ENCODE results near the gene SEMA3G. TPM values are rescaled to one million over a fixed set of nuclear protein-coding genes. Genes with fewer than 3 reads are reported as not detected.
A peak's percentile ranks its signal among the peaks of the same experiment; 100 is the strongest.

SEMA3G gene
- total RNA-seq, 1 donor from 2014 or later: 10.4 TPM

DNA sequence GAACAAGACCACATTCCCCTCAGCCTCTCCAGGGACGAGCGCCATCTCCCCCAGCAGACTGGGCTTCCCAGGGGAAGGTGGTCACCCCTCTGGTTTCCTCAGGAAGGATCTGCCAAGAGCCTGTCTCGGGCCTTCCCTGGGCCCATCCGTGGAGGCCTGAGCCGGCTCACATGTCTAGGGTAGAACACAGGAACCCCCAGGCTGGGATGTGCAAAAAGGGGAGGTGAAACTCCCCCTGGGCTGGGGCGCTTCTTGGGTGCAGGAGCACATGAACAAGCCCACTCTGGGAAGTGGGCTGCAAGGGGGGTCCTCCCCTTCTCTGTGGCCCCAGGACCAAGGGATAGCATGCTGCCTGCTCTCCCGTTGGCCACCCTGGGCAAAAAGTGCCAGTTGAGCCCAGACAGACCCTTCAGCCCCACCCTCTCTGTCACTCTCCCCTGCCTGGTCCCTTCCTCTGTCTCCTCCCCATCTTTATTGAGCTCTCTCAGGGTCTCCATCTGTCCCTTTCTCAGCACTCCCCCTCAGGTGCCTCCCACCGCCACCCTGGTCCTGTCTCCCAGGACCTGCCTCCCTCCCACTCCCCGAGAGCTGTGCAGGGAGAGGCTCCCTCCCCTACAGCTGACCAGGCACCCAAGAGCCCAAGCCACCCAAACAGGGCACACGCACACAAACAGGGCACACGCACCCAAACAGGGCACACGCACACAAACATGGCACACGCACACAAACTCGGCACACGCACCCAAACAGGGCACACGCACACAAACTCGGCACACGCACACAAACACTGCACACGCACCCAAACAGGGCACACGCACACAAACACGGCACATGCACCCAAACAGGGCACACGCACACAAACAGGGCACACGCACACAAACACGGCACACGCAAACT is 864 bp downstream of the SEMA3G start:
- intact Hi-C loops (cut with DNase I): no loop called here
- DNase-seq: no peak
- ATAC-seq (ENCODE audit: poor library complexity): no peak

DNA sequence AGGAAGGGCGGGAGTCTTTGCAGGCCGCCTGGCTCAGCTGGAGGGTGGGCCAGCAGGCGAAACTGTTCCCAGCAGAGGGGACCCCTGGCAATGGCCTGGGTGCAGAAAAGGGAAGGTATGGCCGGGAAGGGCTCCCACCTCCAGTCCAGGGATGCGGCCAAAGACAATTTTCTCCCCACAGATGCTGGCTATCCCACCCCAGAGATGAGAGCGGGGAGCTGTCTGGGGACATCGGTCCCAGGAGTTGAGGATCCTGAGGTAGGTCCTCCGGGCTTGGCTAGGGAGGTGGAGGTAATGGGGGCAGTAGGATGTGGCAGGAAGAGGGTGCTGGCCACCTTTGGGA is 1.7 kb downstream of the SEMA3G start:
- intact Hi-C loops (cut with DNase I): no loop called here
- no peak for DNase-seq
- ATAC-seq (ENCODE audit: poor library complexity): no peak

DNA sequence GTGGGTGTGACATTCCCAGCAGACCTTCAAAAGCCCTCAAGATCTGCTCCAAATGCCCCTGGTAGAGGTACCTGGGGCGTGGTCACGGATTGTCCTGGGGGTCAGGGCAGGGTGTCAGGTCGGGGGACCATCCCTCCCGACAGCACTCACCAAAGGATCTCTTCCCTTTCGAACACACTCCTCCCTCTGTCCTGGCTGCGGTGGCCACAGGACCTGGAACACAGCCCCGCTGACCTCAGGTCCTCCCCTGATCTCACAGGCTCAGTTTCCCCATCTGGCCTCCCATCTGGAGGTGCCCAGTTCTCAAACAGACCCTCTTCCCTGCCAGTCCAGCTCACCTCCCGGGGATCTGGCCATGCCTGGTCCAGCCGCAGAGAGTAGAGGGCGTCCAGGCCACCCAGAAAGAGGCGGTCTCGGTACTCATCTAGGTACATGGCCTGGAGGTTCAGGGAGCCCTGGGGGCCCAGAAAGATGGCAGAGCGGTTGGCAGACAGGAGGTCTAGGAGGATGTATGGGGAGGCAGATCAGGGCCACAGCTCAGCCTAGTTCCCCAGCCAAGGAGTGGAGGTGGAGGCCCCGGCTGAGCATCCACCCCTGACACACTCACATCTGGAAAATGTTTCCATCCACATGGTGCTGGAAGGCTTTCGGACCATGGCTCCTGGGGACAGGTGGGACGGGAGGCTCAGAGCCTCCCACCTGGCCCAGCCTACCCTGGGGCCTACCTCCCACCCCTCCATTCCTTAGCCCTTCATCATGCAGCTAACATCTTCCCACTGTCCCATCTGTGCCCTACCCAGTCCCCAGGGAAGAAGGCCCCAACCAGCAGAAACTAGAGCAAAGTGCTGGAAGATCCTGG is 2.3 kb downstream of the SEMA3G start:
- intact Hi-C loops (cut with DNase I): no loop called here
- ATAC-seq (ENCODE audit: poor library complexity): no peak
- no peak for DNase-seq

DNA sequence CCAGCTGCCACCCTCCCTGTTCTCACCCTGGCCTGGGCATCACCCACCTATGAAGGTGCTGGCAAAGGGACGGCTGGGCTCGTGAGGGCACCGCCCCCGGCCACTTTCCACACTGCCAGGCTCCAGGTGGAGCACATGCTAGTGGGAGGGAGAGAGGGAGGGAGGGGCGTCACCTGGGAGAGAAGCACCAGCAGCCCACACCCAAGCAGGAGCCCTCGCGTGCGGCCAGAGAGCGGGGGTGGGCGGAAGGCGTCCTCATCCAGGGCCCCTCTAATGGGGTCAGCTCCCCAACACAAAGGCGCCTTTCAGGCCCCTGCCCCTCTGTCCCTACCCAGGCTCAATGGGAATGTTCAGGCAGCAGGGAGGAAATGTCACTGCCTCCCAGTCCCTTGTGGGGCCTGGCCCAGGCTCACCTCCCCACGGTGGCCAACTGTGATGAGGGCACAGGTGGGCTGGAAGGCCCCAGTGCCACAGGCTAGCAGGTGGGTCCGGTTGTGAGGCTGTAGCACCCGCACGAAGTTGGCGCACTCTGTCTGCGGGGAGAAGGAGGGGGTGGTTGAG is 3.1 kb downstream of the SEMA3G start:
- intact Hi-C loops (cut with DNase I): no loop called here
- ATAC-seq (ENCODE audit: poor library complexity) (no peak), DNase-seq (no peak)

DNA sequence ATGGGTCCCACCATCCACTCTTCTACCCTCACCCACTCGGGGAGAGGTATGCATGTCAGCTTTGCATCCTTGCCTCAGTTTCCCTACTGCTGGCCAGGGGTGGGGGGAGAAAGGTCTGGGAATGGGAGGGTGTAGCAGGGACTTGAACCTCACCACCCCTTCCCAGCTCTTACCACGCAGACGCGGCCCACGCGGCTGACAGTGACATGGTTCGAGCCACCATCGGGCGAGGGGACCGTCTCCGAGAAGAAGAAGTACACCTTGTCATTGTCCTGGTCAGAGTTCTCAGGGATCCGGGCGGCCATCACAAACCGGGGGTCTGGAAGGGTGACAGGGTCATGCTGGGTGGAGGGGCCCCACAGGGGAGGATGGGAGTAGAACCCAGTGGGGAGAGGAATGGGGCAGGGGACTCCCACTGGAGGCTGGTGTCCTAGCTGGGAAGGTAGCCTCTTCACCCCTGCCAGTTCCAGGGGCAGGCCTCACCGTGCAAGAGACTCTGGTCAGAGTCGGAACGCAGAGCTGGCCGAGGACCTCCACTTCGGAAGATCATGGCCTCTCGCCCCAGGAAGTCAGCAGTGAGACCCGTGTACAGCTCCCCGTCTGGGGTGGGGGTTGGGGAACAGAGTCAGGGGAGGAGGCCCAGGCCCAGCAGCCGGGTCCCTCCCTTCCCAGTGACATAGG is 3.7 kb downstream of the SEMA3G start:
- no peak for DNase-seq
- no peak for ATAC-seq (ENCODE audit: poor library complexity)
- intact Hi-C loops (cut with DNase I): no loop called here

DNA sequence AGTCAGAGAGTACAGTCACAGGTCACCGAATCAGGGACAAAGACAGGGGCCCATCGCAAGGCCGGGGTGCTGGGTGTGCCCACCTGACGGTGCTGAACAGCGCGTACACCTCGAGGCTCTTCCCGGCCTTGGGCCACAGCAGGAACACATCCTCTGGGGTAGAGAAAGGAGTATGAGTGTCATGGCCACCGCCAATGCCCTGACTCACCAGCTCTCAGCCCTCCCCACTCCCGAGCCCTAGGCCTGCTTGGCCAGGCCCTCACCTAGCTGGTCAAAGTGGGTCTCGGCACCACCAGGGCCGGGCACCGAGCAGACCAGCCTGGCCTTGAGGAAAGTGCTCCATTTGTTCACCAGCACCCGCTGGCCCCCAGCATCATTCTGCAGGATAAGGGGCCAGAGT is 4.2 kb downstream of the SEMA3G start:
- intact Hi-C loops (cut with DNase I): no loop called here
- no peak for DNase-seq
- no peak for ATAC-seq (ENCODE audit: poor library complexity)

DNA sequence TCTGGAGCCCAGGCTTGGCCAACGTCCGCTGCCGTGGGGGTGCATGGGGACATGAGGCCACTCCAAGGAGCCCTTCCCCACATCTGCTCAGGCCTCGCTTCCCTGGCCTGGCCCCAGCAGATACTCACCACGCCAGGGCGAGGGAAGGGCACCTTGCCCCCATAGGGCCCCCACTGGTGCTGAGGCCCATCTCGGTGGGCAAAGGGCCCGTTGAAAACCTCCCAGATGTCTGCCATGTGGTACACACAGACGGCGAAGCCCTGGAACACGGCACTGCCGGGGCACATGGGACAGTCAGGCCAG is 4.7 kb downstream of the SEMA3G start:
- ATAC-seq (ENCODE audit: poor library complexity): no peak
- intact Hi-C loops (cut with DNase I): no loop called here
- no peak for DNase-seq

DNA sequence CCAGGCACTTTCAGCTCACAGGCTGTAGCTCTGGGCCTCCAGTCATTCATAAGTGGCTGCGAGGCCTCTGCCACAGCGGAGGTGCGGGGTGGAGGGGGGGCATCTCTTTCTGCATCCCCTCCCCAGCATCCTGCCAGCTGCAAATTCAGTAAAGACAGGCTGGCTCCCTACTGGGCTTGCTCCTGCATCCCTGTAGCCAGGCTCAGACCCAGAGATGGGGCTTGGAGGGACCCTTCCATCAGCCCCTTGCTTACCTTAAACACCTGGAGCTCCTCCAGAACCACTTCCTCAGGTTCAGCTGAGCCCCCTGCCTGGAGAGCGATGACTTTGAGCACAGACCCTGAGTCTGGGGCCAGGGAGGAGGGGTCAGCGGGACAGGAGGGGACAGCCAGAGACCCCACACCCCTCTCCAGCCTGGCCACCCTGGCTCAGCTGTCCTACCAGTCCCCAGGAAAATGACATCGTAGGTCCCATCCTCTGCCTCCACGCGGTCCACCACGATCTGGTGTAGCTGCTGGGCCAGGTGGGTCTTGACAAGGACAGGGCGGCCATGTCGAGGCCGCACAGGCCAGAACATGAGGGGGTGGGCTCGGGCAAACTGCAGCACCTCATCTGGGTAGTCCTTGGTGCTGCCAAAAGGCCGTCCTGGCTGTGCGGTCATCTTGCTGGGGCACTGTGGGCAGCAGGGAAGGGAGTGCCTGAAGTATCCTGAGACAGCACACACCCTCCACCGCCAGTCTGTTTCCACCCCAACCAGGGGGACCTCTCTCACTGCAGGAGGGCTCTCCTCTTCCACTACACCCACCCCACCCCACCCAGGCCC is 5.3 kb downstream of the SEMA3G start:
- DNase-seq (no peak), ATAC-seq (ENCODE audit: poor library complexity) (no peak)
- intact Hi-C loops (cut with DNase I): no loop called here

DNA sequence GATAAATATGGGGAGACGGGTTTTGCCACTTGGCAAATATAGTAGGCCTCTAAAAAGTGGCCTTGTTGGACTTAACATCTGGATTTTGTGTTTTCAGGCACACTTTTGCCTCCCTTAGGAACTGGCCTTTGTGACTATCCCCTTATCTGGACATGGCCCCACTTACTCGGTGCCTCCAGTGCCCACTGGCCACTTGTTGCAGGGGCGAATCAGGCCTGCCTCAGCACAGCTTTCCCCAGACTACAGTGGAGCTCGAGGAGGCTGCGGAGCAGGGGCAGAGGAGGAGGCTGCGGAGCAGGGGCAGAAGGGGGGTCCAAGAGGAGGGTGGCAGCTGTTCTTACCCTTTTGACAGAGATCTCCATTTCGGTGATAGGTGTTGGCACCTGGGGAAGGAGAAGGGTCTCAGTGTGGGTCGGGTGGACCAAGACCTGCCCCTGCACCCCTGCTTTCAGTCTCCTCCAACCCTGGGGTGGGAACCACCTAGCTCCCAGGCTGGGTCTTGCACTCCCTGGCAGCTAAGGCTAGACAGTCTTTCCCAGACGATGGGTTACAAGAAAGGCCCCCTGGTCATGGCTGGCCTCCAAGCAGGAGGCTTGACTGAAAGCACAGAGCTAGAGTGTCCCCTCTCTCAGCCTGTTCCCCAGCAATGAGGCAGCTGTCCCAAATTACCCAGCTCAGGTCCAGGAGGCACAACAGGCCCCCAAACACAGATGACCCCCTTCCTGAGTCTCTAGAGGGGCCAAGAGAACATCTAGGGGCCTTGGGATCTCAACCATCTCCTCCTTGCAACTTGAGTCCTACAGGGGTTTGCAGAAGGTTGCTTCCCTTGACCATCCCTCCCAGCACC is 6.1 kb downstream of the SEMA3G start:
- ATAC-seq (ENCODE audit: poor library complexity) (no peak), DNase-seq (no peak)
- intact Hi-C loops (cut with DNase I): no loop called here

DNA sequence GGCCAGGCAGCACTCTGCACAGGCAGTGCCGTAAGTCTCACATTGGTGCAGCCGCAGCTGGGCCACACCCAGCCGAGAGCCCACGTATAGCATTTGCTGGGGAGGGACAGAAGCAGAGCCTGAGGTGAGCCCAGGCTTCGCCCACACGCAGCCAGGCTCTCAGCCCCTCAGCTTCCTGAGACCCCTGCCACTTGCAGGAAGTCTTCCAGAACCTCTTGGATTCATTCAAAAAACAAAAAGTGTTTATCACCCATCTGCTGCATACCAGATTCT is 6.9 kb downstream of the SEMA3G start:
- no peak for DNase-seq
- no peak for ATAC-seq (ENCODE audit: poor library complexity)
- intact Hi-C loops (cut with DNase I): no loop called here

DNA sequence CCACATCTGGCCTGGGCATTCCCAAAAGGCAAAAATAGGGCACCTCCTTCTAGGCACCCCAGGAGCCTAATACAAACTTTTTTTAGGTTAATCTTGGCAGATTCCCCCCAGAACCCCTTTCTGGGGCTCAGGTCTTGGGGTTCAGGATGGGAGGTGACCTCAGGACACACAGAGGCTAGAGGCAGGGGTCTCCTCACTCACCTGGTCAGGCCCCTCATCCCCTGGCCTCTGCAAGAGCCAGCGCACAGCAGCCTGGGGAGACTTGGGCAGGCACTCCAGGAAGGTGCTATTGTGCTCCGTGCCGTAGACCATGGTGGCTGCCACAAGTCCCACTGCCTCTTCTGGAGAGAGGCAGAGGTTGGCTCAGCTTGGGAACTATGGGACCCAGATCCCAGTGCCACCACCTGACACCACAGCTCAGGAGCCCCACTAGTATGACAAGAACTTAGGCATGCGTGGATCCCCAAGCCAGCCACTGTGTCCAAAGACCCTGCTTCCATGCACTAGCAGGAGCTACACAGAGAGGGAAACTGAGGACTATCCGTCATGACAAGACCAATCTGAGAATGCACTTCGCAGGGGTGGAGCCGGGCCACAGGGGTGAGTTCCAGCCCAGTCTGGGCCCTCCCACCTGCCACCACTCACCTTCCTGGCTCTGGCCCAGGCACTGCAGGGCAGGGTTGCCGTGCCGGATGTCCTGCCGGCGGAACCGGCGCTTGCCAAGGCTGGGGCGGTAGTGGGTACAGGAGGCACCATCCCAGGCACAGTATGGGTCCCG is 7.4 kb downstream of the SEMA3G start:
- no peak for ATAC-seq (ENCODE audit: poor library complexity)
- intact Hi-C loops (cut with DNase I): no loop called here
- no peak for DNase-seq

DNA sequence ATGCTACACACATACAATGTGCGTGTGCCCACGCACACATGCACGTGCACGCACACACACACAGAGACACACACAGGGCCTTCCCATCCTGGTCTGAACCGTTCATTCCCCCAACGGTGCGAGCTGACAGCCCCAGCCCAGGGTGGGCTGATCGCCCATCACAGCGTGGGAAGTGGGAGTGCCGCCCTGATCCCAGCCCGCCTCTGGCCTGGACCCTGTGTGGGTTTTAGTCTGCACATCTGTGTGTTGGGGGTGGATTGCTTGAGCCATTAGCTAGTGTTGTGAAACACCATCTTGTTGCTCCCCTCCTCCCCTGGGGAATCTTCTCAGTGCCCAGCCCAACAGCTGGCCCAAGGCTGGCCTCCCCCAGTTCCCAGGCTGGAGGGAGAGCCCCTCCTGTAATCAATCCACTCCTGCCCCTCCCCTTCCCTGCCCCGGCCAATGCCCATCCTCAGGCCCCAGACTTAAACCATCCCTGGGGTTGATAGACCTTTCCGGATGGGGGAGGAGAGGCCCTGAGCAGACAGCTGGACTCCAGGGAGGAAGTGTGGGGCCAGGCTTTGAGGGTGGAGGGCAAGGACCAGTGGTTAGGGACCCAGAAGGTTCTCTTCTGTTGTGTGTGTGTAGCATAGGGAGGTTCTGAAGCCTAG is 8.3 kb downstream of the SEMA3G start:
- DNase-seq (peak; percentile 68), ATAC-seq (ENCODE audit: poor library complexity) (peak; percentile 40)
- intact Hi-C loops (cut with DNase I): no loop called here

DNA sequence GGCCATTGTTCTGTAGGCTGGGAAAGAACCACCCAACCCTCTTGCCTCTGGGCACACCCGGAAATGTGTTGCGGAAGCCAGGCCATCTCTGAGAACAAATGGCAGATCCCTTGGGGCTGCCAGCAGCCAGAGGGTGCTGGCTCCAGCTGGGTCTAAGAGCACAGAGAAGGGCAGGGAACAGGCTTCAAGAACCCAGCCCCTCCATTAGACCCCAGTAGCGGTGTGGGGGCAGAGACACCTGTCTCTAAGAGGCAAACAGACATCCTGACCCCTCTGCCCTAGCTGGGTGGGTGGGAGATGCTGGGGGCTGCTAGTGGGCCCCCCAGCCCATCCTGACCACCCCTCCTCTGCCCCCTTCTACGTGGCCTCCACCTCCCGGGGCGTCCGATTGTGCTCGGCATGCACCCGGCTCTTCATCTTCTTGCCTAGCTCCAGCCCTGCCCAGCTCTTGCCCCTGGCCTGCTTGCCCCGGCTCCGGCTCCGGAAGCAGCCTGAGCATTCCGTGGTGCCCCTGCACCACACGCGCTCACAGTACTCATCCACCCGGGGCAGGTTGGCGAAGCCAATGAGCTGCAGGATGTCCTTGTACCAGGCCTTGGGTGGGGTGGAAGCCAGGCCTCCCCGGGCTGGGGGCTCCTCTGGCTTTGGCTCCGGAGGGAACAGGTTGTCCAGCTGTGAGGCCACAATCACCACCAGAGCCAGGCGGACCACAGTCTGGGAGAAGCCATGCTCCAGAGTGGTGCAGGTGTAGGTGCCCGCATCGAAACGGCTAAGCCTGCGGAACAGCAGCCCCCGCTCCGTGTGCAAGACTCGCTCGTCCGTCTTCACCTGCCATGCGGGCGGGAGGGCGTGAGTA is 9.4 kb downstream of the SEMA3G start:
- intact Hi-C loops (cut with DNase I): no loop called here
- no peak for ATAC-seq (ENCODE audit: poor library complexity)

DNA sequence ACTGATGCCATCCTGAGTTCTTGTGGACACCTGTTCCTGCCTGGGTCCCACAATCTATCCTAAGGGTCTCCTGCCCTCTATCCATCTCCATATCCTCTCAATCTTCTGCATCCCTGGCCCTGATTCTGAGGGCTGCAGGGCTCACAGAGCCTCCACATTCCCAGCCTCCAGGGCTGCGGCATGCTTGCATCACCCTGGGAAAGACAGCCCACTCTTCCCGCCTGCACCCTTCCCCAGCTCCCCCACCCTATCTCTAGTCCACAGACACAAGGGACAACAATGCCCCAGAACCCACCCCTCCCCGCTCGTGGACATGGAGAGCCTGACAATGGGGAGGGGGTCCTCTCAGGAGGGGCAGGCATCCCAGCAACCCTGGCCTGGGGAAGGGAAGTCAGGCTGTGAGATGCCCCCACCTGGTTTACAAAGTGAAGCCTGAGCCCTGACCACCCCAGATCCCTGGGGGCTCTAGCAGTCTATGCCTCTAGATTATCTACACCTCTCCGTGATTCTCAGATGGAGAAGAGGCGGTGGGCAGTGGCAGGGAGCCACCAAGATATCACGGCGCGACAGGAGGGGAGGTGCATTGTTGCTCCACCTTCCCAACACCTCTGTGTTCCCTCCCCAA is 10.3 kb downstream of the SEMA3G start:
- ATAC-seq (ENCODE audit: poor library complexity) (no peak), DNase-seq (no peak)
- intact Hi-C loops (cut with DNase I): no loop called here

More for the DNA sequence above, 9.4 kb downstream of the SEMA3G start:
- DNase-seq: no peak

DNA sequence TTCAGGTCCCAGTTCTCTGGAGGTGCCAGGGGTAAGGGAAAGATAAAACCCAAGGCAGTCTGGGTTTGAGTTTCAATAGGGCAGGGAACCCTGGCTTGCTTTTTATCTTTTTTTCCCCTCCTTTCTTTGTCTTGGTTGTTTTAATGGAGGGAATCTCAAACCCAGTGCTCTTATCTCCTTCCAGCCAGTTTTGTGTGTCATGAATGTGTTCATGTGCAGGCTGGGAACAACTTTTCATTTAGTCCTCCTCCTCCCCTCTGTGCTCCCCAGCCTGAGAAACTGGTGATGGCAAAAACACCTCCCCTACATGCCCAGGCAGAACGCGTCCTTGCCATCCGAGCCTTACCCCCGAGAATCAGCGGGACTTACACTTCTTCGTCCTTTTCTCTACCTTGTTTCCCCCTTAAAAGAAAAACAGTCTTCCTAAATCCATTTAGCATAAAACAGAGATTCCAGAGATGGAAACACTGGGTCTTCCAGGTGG is 10.9 kb downstream of the SEMA3G start:
- DNase-seq: no peak
- intact Hi-C loops (cut with DNase I): no loop called here
- ATAC-seq (ENCODE audit: poor library complexity): no peak
